Measurements from ENCODE around the gene OR1F1. TPM values are rescaled to one million over a fixed set of nuclear protein-coding genes. Genes with fewer than 3 reads are reported as not detected.

Gene OR1F1
- total RNA-seq, 1 experiment from 2014 or later = 0.26 TPM

DNA sequence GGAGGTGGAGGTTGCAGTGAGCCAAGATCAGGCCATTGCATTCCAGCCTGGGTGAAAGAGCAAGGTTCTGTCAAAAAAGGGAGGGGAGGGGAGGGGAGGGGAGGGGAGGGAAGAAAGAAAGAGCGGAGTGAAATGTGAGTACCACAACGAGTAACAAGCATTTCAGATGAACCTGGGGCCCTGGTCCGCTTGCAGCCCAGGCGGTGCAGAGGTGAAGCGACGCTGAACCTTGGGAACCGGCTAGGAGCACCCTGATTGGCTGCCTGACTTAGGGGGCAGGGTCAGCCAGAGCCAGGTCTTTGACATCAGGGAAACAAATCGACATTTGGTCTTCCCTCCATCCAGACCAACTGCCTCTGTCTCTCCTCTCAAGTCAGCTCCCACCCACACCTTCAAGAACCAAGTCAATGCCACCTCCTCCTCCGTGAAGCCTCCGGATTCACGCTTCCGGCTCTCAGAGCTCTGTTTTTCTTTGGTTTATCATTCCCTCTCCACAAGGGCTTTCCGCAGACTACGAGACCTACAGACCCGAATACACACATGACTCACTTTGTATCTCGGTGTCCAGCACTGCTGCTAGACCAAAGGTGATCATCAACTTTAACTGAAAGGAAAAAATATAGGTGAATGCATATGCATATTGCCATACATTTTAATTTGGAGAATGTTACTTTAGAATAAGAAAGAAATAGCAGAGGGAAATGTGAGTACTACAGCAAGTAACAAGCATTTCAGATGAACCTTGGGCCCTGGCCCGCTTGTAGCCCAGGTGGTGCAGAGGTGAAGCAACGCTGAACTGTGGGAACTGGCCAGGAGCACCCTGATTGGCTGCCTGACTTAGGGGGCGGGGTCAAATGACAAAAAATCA, 19.3 kb downstream of the OR1F1 start:
- POLR2A ChIA-PET = interaction anchor here (0.6 kb wide), 1 partner anchor 60 kb away, joined by 7 read pairs; no protein-coding TSS in a partner anchor
- Histone ChIP-seq H3K4me3 (ENCODE audit: low read depth in 2 of 2, low read length in 2 of 2) (no peak overlapping the region), H3K27ac (ENCODE audit: low read length) (no peak overlapping the region), H3K36me3 (ENCODE audit: control insufficient read depth, insufficient read depth, low read length) (no peaks in the 10 kb centered on the region), H3K27me3 (ENCODE audit: control insufficient read depth, insufficient read depth, low read length) (no peaks in the 10 kb centered on the region), H3K4me1 (ENCODE audit: control insufficient read depth, insufficient read depth, low read length) (no peaks in the 10 kb centered on the region), H3K9me3 (ENCODE audit: control insufficient read depth, insufficient read depth, low read depth, low read length) (no peaks in the 10 kb centered on the region)
- BruUV-seq (replicated peaks) = no TSS peak
- TF ChIP-seq TCF7L2 (IDR thresholded peaks at IDR 0.05; ENCODE audit: low read depth, low read length) (no peak), SIN3A (IDR thresholded peaks at IDR 0.05; ENCODE audit: borderline replicate concordance, insufficient read depth, low read depth, low read length) (no peak), POLR2AphosphoS5 (IDR thresholded peaks at IDR 0.05; ENCODE audit: low read depth, low read length) (no peak)
- TF ChIP-seq, protein P1, sequence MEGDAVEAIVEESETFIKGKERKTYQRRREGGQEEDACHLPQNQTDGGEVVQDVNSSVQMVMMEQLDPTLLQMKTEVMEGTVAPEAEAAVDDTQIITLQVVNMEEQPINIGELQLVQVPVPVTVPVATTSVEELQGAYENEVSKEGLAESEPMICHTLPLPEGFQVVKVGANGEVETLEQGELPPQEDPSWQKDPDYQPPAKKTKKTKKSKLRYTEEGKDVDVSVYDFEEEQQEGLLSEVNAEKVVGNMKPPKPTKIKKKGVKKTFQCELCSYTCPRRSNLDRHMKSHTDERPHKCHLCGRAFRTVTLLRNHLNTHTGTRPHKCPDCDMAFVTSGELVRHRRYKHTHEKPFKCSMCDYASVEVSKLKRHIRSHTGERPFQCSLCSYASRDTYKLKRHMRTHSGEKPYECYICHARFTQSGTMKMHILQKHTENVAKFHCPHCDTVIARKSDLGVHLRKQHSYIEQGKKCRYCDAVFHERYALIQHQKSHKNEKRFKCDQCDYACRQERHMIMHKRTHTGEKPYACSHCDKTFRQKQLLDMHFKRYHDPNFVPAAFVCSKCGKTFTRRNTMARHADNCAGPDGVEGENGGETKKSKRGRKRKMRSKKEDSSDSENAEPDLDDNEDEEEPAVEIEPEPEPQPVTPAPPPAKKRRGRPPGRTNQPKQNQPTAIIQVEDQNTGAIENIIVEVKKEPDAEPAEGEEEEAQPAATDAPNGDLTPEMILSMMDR (IDR thresholded peaks at IDR 0.05) = no peak
- TF ChIP-seq, protein P2, sequence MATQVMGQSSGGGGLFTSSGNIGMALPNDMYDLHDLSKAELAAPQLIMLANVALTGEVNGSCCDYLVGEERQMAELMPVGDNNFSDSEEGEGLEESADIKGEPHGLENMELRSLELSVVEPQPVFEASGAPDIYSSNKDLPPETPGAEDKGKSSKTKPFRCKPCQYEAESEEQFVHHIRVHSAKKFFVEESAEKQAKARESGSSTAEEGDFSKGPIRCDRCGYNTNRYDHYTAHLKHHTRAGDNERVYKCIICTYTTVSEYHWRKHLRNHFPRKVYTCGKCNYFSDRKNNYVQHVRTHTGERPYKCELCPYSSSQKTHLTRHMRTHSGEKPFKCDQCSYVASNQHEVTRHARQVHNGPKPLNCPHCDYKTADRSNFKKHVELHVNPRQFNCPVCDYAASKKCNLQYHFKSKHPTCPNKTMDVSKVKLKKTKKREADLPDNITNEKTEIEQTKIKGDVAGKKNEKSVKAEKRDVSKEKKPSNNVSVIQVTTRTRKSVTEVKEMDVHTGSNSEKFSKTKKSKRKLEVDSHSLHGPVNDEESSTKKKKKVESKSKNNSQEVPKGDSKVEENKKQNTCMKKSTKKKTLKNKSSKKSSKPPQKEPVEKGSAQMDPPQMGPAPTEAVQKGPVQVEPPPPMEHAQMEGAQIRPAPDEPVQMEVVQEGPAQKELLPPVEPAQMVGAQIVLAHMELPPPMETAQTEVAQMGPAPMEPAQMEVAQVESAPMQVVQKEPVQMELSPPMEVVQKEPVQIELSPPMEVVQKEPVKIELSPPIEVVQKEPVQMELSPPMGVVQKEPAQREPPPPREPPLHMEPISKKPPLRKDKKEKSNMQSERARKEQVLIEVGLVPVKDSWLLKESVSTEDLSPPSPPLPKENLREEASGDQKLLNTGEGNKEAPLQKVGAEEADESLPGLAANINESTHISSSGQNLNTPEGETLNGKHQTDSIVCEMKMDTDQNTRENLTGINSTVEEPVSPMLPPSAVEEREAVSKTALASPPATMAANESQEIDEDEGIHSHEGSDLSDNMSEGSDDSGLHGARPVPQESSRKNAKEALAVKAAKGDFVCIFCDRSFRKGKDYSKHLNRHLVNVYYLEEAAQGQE (IDR thresholded peaks at IDR 0.05; ENCODE audit: insufficient read depth in 1 of 2, low read depth in 2 of 2, low read length in 1 of 2) = no peak
- in situ Hi-C loops (cut with HindIII; ENCODE audit: low pct_unique_long_range_greater_than_20kb, low sequenced_read_pairs) = no loop called here
- CTCF ChIA-PET = no interaction called here
- DNase-seq (ENCODE audit: low read depth, low spot score) (no peak), ATAC-seq (no peak)
- intact Hi-C loops (cut with micrococcal nuclease; ENCODE audit: unreplicated experiment) = no loop called here

DNA sequence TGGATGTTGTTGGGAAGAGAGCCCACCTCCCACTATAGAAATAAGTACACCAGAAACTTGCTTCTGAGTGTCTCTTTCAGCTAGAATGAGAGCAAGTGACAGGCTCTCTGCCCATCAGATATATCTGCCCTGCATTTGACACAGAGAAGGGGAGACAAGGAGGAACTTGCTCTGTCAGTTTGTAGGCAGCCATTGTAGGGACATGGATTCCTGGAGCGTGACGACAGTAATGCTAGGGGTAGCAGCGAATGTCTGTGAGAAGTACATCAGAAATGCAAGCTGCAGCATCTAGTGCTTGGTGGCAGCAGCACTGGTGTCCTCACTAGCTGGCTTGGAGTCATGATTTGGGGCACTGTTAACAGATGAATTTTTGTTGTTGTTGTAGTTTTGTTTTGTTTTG, 24.0 kb downstream of the OR1F1 start:
- BruUV-seq (replicated peaks) = no TSS peak
- H3K9me3 ChIP-seq (ENCODE audit: control insufficient read depth, insufficient read depth, low read depth, low read length) = no peaks in the 10 kb centered on the region
- no peaks in the 10 kb centered on the region for H3K4me1 ChIP-seq (ENCODE audit: control insufficient read depth, insufficient read depth, low read length)
- no peak for DNase-seq (ENCODE audit: low read depth, low spot score)
- ChIA-PET POLR2A (no interaction called here), CTCF (no interaction called here)
- TF ChIP-seq TCF7L2 (IDR thresholded peaks at IDR 0.05; ENCODE audit: low read depth, low read length) (no peak), POLR2AphosphoS5 (IDR thresholded peaks at IDR 0.05; ENCODE audit: low read depth, low read length) (no peak), SIN3A (IDR thresholded peaks at IDR 0.05; ENCODE audit: borderline replicate concordance, insufficient read depth, low read depth, low read length) (no peak)
- TF ChIP-seq, protein P2 (IDR thresholded peaks at IDR 0.05; ENCODE audit: insufficient read depth in 1 of 2, low read depth in 2 of 2, low read length in 1 of 2) = no peak
- TF ChIP-seq, protein P1 (IDR thresholded peaks at IDR 0.05) = no peak
- H3K36me3 ChIP-seq (ENCODE audit: control insufficient read depth, insufficient read depth, low read length) = no peaks in the 10 kb centered on the region
- H3K4me3 ChIP-seq (ENCODE audit: low read depth in 2 of 2, low read length in 2 of 2) = no peak overlapping the region
- ATAC-seq = no peak
- H3K27ac ChIP-seq (ENCODE audit: low read length) = no peak overlapping the region
- in situ Hi-C loops (cut with HindIII; ENCODE audit: low pct_unique_long_range_greater_than_20kb, low sequenced_read_pairs) = no loop called here
- H3K27me3 ChIP-seq (ENCODE audit: control insufficient read depth, insufficient read depth, low read length) = no peaks in the 10 kb centered on the region
- intact Hi-C loops (cut with micrococcal nuclease; ENCODE audit: unreplicated experiment) = no loop called here

Measured in Panc1 (cell line).